ENCODE measurements around the gene JARID2. TPM values are rescaled to one million over a fixed set of nuclear protein-coding genes. Genes with fewer than 3 reads are reported as not detected.

Gene JARID2
- total and polyA plus RNA-seq, 2 of the 13 experiments (the other 11 are each of a cell fraction or from before 2014, with no cell fraction given), result 7.5 to 10.3 TPM

DNA sequence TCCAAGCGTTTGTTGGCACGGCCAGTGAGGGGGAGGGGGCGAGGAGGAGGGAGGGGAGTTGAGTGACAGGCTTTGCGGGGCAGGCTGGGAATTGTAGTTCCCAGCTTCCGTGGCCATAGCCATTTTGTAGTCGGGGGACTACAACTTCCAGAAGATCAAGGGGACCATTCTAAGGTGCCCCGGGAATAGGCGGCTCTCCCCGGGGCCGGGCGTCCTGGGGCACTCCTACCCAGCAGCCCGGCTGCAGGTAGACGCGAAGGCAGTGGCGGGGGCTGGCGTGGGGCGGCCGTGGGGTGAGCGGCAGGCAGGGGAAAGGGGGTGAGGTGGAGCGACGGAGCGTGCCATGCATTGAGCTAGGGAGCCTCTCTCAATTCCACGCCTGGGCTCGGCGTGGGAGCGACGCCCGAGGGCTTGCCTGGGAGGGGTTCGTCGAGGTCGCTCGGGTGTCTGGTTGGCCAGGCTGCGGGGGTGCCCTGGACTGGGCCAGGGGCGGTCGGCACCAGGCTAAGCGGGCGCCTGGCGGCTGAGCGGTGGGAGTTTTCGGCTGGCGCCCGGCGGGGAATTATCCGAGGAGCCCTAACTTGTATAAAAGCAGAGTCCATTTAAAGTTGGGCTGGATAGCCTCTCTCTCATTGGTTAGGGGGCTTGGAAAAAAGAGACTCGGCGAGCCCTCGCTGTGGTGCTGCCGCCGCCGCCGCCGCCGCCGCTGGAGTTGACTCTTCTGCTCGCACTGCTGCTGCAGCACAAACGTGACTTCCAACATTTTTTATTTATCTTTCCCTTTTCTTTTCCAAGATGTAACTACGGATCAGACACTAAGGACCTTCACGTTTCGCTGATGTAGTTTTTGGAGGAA, at the start of gene JARID2 (continued):
- TF ChIP-seq ZNF230 (CRISPR knock-in tag; IDR thresholded peaks at IDR 0.05) (peak; percentile 86; the same call in 1 of the 2 replicates), ZNF652 (CRISPR knock-in tag; IDR thresholded peaks at IDR 0.05; ENCODE audit: borderline replicate concordance, low read depth) (no peak), ZNF17 (CRISPR knock-in tag; IDR thresholded peaks at IDR 0.05) (no peak), ZNF674 (CRISPR knock-in tag; IDR thresholded peaks at IDR 0.05; ENCODE audit: low read depth) (no peak), SPEN (CRISPR knock-in tag; IDR thresholded peaks at IDR 0.05; ENCODE audit: low read depth) (no peak; the same call in none of the 2 replicates), ZNF7 (CRISPR knock-in tag; IDR thresholded peaks at IDR 0.05) (no peak), POGZ (CRISPR knock-in tag; IDR thresholded peaks at IDR 0.05) (peak; percentile 93), RBM39 (IDR thresholded peaks at IDR 0.05; ENCODE audit: low read depth, low read length, poor library complexity, severe bottlenecking) (peak; percentile 85)
- TF ChIP-seq, protein P1, sequence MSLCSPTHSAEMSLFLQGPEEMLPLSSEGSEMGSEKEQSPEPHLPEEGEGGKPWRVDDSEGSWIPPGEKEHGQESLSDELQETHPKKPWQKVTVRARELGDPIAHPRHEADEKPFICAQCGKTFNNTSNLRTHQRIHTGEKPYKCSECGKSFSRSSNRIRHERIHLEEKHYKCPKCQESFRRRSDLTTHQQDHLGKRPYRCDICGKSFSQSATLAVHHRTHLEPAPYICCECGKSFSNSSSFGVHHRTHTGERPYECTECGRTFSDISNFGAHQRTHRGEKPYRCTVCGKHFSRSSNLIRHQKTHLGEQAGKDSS (CRISPR knock-in tag; IDR thresholded peaks at IDR 0.05; ENCODE audit: borderline replicate concordance, low read depth), result peak; percentile 71; the same call in 1 of the 2 replicates
- TF ChIP-seq, protein P2, sequence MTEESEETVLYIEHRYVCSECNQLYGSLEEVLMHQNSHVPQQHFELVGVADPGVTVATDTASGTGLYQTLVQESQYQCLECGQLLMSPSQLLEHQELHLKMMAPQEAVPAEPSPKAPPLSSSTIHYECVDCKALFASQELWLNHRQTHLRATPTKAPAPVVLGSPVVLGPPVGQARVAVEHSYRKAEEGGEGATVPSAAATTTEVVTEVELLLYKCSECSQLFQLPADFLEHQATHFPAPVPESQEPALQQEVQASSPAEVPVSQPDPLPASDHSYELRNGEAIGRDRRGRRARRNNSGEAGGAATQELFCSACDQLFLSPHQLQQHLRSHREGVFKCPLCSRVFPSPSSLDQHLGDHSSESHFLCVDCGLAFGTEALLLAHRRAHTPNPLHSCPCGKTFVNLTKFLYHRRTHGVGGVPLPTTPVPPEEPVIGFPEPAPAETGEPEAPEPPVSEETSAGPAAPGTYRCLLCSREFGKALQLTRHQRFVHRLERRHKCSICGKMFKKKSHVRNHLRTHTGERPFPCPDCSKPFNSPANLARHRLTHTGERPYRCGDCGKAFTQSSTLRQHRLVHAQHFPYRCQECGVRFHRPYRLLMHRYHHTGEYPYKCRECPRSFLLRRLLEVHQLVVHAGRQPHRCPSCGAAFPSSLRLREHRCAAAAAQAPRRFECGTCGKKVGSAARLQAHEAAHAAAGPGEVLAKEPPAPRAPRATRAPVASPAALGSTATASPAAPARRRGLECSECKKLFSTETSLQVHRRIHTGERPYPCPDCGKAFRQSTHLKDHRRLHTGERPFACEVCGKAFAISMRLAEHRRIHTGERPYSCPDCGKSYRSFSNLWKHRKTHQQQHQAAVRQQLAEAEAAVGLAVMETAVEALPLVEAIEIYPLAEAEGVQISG (CRISPR knock-in tag; IDR thresholded peaks at IDR 0.05), result peak; percentile 81
- TF ChIP-seq, protein P3, sequence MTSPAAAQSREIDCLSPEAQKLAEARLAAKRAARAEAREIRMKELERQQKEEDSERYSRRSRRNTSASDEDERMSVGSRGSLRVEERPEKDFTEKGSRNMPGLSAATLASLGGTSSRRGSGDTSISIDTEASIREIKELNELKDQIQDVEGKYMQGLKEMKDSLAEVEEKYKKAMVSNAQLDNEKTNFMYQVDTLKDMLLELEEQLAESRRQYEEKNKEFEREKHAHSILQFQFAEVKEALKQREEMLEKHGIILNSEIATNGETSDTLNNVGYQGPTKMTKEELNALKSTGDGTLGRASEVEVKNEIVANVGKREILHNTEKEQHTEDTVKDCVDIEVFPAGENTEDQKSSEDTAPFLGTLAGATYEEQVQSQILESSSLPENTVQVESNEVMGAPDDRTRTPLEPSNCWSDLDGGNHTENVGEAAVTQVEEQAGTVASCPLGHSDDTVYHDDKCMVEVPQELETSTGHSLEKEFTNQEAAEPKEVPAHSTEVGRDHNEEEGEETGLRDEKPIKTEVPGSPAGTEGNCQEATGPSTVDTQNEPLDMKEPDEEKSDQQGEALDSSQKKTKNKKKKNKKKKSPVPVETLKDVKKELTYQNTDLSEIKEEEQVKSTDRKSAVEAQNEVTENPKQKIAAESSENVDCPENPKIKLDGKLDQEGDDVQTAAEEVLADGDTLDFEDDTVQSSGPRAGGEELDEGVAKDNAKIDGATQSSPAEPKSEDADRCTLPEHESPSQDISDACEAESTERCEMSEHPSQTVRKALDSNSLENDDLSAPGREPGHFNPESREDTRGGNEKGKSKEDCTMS (CRISPR knock-in tag; conservative IDR thresholded peaks at IDR 0.05), result no peak
- TF ChIP-seq, protein P4, sequence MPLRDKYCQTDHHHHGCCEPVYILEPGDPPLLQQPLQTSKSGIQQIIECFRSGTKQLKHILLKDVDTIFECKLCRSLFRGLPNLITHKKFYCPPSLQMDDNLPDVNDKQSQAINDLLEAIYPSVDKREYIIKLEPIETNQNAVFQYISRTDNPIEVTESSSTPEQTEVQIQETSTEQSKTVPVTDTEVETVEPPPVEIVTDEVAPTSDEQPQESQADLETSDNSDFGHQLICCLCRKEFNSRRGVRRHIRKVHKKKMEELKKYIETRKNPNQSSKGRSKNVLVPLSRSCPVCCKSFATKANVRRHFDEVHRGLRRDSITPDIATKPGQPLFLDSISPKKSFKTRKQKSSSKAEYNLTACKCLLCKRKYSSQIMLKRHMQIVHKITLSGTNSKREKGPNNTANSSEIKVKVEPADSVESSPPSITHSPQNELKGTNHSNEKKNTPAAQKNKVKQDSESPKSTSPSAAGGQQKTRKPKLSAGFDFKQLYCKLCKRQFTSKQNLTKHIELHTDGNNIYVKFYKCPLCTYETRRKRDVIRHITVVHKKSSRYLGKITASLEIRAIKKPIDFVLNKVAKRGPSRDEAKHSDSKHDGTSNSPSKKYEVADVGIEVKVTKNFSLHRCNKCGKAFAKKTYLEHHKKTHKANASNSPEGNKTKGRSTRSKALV (CRISPR knock-in tag; IDR thresholded peaks at IDR 0.05), result peak; percentile 51; the same call in 1 of the 2 replicates

All from HepG2 (cell line).